Psoas muscle (tissue), 8 donors: Measurements from ENCODE around the gene MOB3B. TPM values are rescaled to one million over a fixed set of nuclear protein-coding genes. Genes with fewer than 3 reads are reported as not detected.

Experiments used
- ATAC-seq, 4 donors: fragments of 200-7000 bp; cut with Tn5 transposase; one replicate each; pipeline ENCODE4 v1.9.1; 2020; ENCODE audit warnings: moderate library complexity in 3 of 4, mild to moderate bottlenecking in 2 of 4
- DNase-seq, 2 donors: peaks; one replicate each; pipeline ENCODE4 v3.0.0-alpha.2; 2020
- H3K27ac ChIP-seq: fragments of 200-600 bp; one replicate; pipeline ENCODE4 v1.8.0; 2022
- H3K27me3 ChIP-seq, 3 donors: fragments of 200-600 bp in 1 of 3; one replicate each; pipeline versions ENCODE4 v1.6.1 to v1.8.0; 2013 to 2022; ENCODE audit warnings: low read length in 2 of 3, mild to moderate bottlenecking in 2 of 3, moderate library complexity in 1 of 3; ENCODE audit not compliant: insufficient read depth in 3 of 3
- H3K36me3 ChIP-seq, 2 donors: fragments of 200-600 bp in 1 of 2; one replicate each; pipeline versions ENCODE4 v1.6.1 to v1.8.0; 2013 to 2022; ENCODE audit warnings: low read depth in 1 of 2, mild to moderate bottlenecking in 1 of 2, moderate library complexity in 1 of 2; ENCODE audit not compliant: insufficient read depth in 1 of 2
- H3K4me1 ChIP-seq: fragments of 200-600 bp; one replicate; pipeline ENCODE4 v1.8.0; 2022
- H3K4me3 ChIP-seq: fragments of 200-600 bp; one replicate; pipeline ENCODE4 v1.8.0; 2022; ENCODE audit warnings: mild to moderate bottlenecking
- H3K9me3 ChIP-seq: fragments of 200-600 bp; one replicate; pipeline ENCODE4 v1.8.0; 2022
- WGBS, 3 donors: extraction: QIAGEN DNeasy Blood & Tissue Kit; methylation state at CpG; one replicate each; pipeline versions ENCODE4 v1.1.6 to v1.1.7; 2013; 5-methylcytosine and 5-hydroxymethylcytosine counted together
- intact Hi-C, 2 donors: fragments of 100-400 bp; cut with DNase I; formaldehyde crosslinking; loops; one replicate each; pipeline versions ENCODE4 v1.11.0 to v1.14.2; 2022
- polyA plus RNA-seq, 3 donors: library from polyadenylated mRNA; stranded (reverse); fragments of 200-250 nt; gene quantifications; one replicate each; pipeline ENCODE4 v1.2.3, GENCODE V29; 2013
- total RNA-seq, 4 donors: library from RNA; stranded (reverse); fragmentation: NEBNext Ultra II Directional in 2 of 4; extraction: Animal tissue kit (Norgen Biotek cat#: 25700) in 2 of 4; gene quantifications; one replicate each; pipeline versions ENCODE4 v1.2.1 to v1.2.4, GENCODE V29; 2021 to 2023
- TF ChIP-seq, protein P1 (sequence below): fragments of 200-600 bp; IDR thresholded peaks from one replicate; pipeline ENCODE4 v1.8.0; 2022; ENCODE audit warnings: antibody characterized with exemption
- donor health status: healthy with polysubstance abuse.
- donor health status: DM: no; HTN: no; CAD: no; lungs with moderate emphysema.
- donor health status: Bipolar disorder and iron deficiency.
- donor health status: healthy.
- donor health status: DM: yes; HTN: yes; CAD: no.
- donor health status: DM: no; HTN: no; CAD: no.
- donor health status: DM: no; HTN: no; CAD: no.
- donor health status: DM: yes; HTN: yes; CAD: no.

MOB3B gene
- total and polyA plus RNA-seq, 7 donors: 0.57 to 4.5 (median 1.8) TPM

GRCh38 chr9:27431543-27432147 lies 98.0 kb downstream of the MOB3B start:
- intact Hi-C loops: loop anchor here in 1 of 2 donors (5.0 to 10.0 kb wide), 2 partner anchors 96 to 97 kb away; partner anchors contain the start of gene MOB3B
- no peak for DNase-seq
- 67 to 78% (median 76%) methylated on average over 2 of the region's 2 CpGs for WGBS, 3 donors
- no peaks in the 10 kb centered on the region for H3K36me3 ChIP-seq
- no peak for ATAC-seq
- H3K27ac ChIP-seq: no peak overlapping the region
- H3K27me3 ChIP-seq: no peaks in the 10 kb centered on the region
- no peaks in the 10 kb centered on the region for H3K9me3 ChIP-seq
- H3K4me3 ChIP-seq: no peak overlapping the region
- H3K4me1 ChIP-seq: peaks cover 15% of the 10 kb centered on the region
- TF ChIP-seq, protein P1, sequence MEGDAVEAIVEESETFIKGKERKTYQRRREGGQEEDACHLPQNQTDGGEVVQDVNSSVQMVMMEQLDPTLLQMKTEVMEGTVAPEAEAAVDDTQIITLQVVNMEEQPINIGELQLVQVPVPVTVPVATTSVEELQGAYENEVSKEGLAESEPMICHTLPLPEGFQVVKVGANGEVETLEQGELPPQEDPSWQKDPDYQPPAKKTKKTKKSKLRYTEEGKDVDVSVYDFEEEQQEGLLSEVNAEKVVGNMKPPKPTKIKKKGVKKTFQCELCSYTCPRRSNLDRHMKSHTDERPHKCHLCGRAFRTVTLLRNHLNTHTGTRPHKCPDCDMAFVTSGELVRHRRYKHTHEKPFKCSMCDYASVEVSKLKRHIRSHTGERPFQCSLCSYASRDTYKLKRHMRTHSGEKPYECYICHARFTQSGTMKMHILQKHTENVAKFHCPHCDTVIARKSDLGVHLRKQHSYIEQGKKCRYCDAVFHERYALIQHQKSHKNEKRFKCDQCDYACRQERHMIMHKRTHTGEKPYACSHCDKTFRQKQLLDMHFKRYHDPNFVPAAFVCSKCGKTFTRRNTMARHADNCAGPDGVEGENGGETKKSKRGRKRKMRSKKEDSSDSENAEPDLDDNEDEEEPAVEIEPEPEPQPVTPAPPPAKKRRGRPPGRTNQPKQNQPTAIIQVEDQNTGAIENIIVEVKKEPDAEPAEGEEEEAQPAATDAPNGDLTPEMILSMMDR: no peak

DNA sequence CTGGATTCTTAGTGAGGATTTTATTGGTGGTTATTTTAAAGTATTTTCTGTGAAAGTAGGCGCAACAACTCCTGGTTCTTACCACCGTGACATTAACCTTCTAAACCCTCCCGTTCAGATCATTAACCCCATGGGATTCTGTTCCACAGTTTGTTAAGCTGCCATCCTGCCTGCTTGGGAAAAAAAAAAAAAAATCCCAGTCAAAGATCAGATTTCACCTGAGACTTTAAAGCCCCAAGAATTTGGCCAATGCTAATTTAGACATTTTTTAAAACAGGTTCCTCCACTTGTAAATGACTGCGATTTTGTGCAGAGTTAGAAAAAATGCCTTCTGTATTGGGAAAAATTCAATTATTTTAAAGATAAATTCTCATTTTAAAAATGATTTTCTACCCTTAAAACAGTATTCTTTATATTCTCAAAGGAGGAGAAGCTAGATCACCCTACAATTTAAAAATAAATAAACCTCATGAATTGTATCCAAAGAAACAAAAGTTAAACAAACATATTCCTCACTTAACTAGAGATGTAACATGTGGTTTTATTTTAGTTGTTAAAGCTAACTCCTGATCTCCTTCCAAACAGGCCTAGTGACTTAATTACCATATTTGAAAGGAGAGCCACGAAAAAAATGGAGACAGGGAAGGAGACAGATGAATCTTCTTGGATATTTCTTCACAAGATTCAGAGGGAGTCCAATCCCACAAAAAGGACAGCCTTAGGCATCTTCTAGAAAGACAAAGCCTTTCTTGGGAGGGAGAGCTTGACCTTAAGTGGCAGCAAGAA lies 98.7 kb downstream of the MOB3B start:
- H3K4me1 ChIP-seq: peaks cover 15% of the 10 kb centered on the region
- H3K27me3 ChIP-seq: no peaks in the 10 kb centered on the region
- H3K27ac ChIP-seq: no peak overlapping the region
- TF ChIP-seq, protein P1: no peak
- 47 to 56% (median 51%) methylated on average over 5 of the region's 5 CpGs for WGBS, 3 donors
- no peak for DNase-seq
- ATAC-seq: no peak
- intact Hi-C loops: loop anchor here in 1 of 2 donors (5.0 to 10.0 kb wide), 2 partner anchors 96 kb away; partner anchors contain the start of gene MOB3B
- no peak overlapping the region for H3K4me3 ChIP-seq
- no peaks in the 10 kb centered on the region for H3K9me3 ChIP-seq
- no peaks in the 10 kb centered on the region for H3K36me3 ChIP-seq

GRCh38 chr9:27429917-27430316 lies 99.7 kb downstream of the MOB3B start:
- Histone ChIP-seq H3K9me3 (no peaks in the 10 kb centered on the region), H3K27ac (no peak overlapping the region), H3K27me3 (no peaks in the 10 kb centered on the region), H3K4me1 (peaks cover 15% of the 10 kb centered on the region), H3K36me3 (no peaks in the 10 kb centered on the region), H3K4me3 (no peak overlapping the region)
- 69 to 85% (median 75%) methylated on average over 4 of the region's 4 CpGs for WGBS, 3 donors
- DNase-seq (no peak), ATAC-seq (no peak)
- TF ChIP-seq, protein P1: no peak
- intact Hi-C loops: loop anchor here in 1 of 2 donors (5.0 to 10.0 kb wide), 3 partner anchors 58 to 97 kb away; partner anchors contain the start of gene MOB3B

GRCh38 chr9:27429436-27429835 lies 100.2 kb downstream of the MOB3B start:
- no peak overlapping the region for H3K4me3 ChIP-seq
- ATAC-seq (no peak), DNase-seq (no peak)
- no peaks in the 10 kb centered on the region for H3K9me3 ChIP-seq
- TF ChIP-seq, protein P1: no peak
- intact Hi-C loops: loop anchor here in 1 of 2 donors (5.0 kb wide), 1 partner anchor 57 kb away; no protein-coding TSS in a partner anchor
- 75 to 93% (median 84%) methylated on average over 2 of the region's 2 CpGs for WGBS, 3 donors
- no peaks in the 10 kb centered on the region for H3K36me3 ChIP-seq
- H3K27ac ChIP-seq: no peak overlapping the region
- no peaks in the 10 kb centered on the region for H3K27me3 ChIP-seq
- H3K4me1 ChIP-seq: peaks cover 15% of the 10 kb centered on the region
